ENCODE data around the gene FRMD8. TPM values are rescaled to one million over a fixed set of nuclear protein-coding genes. Genes with fewer than 3 reads are reported as not detected.

FRMD8 gene
- total and polyA plus RNA-seq, 9 donors, result 4.3 to 41.7 (median 25.2) TPM

DNA sequence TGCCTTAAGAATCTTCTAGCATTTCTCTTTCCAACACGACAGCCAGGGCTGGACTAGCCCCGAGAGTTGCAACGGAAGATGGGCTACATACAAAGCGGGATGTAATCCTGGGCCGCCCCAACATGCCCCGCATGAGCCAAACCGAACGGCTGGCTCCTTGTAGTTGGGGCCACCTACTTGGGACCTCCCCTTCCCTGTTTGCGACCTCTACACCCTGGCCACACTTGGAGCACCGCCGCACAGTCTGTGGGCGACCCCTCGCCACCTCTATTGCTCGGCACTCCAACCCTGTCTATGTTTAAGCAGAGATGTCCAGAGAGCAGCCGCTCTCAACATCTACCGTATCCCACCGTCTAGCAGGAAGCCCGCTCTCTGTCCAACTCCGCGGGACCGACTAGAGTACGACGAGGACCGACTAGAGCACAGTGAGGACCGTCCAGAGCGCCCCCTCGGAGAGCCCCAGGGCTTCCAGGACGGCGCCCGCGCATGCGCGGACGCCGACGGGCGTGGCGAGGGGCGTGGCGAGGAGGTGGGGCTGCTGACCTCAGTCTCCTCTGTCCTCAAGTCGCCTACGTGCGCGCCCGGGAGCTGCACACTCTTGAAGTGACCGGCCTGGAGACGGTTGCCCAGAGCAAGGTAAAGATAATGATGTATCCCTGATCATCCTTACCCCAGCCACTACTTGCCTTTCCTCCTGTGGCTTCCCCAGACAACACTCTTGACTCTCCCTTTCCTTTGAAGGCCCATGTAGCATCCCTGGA lies 68.4 kb downstream of the FRMD8 start:
- Histone ChIP-seq H3K27ac (peak overlapping the region; percentile 81 to 88), H3K36me3 (no peaks in the 10 kb centered on the region), H3K27me3 (no peaks in the 10 kb centered on the region), H3K4me1 (ENCODE audit: insufficient read depth) (peaks cover 11% of the 10 kb centered on the region), H3K9me3 (no peaks in the 10 kb centered on the region), H3K4me3 (peak overlapping the region; percentile 51)
- TF ChIP-seq POLR2A (IDR thresholded peaks at IDR 0.05), result peak; percentile 89
- TF ChIP-seq, protein P1, sequence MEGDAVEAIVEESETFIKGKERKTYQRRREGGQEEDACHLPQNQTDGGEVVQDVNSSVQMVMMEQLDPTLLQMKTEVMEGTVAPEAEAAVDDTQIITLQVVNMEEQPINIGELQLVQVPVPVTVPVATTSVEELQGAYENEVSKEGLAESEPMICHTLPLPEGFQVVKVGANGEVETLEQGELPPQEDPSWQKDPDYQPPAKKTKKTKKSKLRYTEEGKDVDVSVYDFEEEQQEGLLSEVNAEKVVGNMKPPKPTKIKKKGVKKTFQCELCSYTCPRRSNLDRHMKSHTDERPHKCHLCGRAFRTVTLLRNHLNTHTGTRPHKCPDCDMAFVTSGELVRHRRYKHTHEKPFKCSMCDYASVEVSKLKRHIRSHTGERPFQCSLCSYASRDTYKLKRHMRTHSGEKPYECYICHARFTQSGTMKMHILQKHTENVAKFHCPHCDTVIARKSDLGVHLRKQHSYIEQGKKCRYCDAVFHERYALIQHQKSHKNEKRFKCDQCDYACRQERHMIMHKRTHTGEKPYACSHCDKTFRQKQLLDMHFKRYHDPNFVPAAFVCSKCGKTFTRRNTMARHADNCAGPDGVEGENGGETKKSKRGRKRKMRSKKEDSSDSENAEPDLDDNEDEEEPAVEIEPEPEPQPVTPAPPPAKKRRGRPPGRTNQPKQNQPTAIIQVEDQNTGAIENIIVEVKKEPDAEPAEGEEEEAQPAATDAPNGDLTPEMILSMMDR (IDR thresholded peaks at IDR 0.05), result no peak
- WGBS, 3 donors, result 1 to 2% (median 1%) methylated on average over 46 to 47 of the region's 47 CpGs
- DNase-seq, result peak; percentile 91 to 93 (median 92)
- intact Hi-C loops (cut with DNase I), result no loop called here

DNA sequence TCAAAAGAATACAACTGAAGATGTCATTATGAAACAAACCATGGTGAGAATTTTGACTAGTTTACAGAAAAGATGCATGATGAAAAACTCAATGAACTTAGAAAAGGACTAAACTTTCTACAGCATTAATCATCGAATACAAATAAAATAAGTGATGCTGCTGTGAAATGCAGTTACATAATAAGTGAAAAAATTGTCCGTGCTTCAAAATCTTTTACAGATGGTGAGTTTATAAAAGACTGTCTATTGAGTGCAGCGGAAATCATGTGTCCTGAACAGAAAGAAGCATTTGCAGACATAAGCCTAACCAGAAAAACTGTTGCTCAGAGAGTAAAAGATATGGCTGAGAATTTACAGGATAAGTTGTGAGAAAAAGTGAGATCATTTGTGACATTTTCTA lies 70.0 kb downstream of the FRMD8 start:
- no peaks in the 10 kb centered on the region for H3K36me3 ChIP-seq
- no peaks in the 10 kb centered on the region for H3K9me3 ChIP-seq
- no peak for DNase-seq
- no peak overlapping the region for H3K4me3 ChIP-seq
- TF ChIP-seq EP300 (IDR thresholded peaks at IDR 0.05), result no peak
- TF ChIP-seq, protein P1 (IDR thresholded peaks at IDR 0.05), result no peak
- no peak for TF ChIP-seq POLR2A (IDR thresholded peaks at IDR 0.05)
- peaks cover 11% of the 10 kb centered on the region for H3K4me1 ChIP-seq (ENCODE audit: insufficient read depth)
- 92 to 93% (median 93%) methylated on average over 3 of the region's 3 CpGs for WGBS, 3 donors
- H3K27me3 ChIP-seq, result no peaks in the 10 kb centered on the region
- H3K27ac ChIP-seq, result no peak overlapping the region
- intact Hi-C loops (cut with DNase I), result no loop called here

DNA sequence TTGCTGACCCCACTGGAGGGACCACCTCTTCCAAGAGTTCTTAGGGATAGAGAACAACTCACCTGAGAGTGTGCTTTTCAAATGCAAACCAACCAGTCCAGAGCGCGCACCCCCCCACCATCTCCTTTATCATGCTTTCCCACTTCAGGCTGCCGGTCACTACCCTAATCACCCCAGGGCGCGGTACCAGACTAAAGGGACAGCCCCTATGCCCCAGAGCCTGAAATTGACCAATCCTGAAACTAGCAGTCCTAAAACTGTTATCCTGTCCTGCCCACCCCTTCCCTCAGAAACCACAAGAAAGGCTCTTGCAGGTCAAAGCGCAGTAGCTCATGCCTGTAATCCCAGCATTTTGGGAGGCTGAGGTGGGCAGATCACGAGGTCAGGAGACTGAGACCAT lies 73.1 kb downstream of the FRMD8 start:
- TF ChIP-seq EP300 (IDR thresholded peaks at IDR 0.05) (no peak), POLR2A (IDR thresholded peaks at IDR 0.05) (no peak)
- TF ChIP-seq, protein P1 (IDR thresholded peaks at IDR 0.05), result no peak
- no peaks in the 10 kb centered on the region for H3K36me3 ChIP-seq
- DNase-seq, result peak in 3 of 5 donors; percentile 8 to 27 (median 18)
- H3K4me1 ChIP-seq (ENCODE audit: insufficient read depth), result peaks cover 7% of the 10 kb centered on the region
- WGBS, 3 donors, result 86 to 95% (median 90%) methylated on average over 7 of the region's 7 CpGs
- no peak overlapping the region for H3K4me3 ChIP-seq
- H3K9me3 ChIP-seq, result no peaks in the 10 kb centered on the region
- no peak overlapping the region for H3K27ac ChIP-seq
- intact Hi-C loops (cut with DNase I), result no loop called here
- no peaks in the 10 kb centered on the region for H3K27me3 ChIP-seq

MicroRNAs within 50 kb of the gene (microRNA counts, 767-probe panel; counts per million panel counts)
- 1,810 counts per million, percentile 80 among the panel's probes with 10 or more counts for microRNA hsa-miR-612

Small RNA genes lying within 50 kb of the gene (small RNA-seq; reads per million reads assigned to genes)
- gene RF01684, result not detected

Other genes with a start within 250 kb of the FRMD8 start
- not detected for gene SPDYC, start 216.4 kb upstream of the FRMD8 start, total RNA-seq
- gene SPDYC, start 216.4 kb upstream of the FRMD8 start, polyA plus RNA-seq, result under 1 TPM in 1 of 2 donors, not detected in 1; 0.07 TPM
- 100 to 1,000 TPM in 6 of 7 donors, 10 to 100 TPM in 1; 99.0 to 178 (median 128) TPM for gene CAPN1, start 204.7 kb upstream of the FRMD8 start, total RNA-seq
- 10 to 100 TPM; 20.0 to 67.4 TPM for gene CAPN1, start 204.7 kb upstream of the FRMD8 start, polyA plus RNA-seq
- gene POLA2, start 124.7 kb upstream of the FRMD8 start, total RNA-seq, result 10 to 100 TPM in 3 of 7 donors, 1 to 10 TPM in 4; 4.5 to 10.4 (median 8.6) TPM
- 10 to 100 TPM in 1 of 2 donors, 1 to 10 TPM in 1; 8.6 to 13.3 TPM for gene POLA2, start 124.7 kb upstream of the FRMD8 start, polyA plus RNA-seq
- gene CDC42EP2, start 71.8 kb upstream of the FRMD8 start, total RNA-seq, result 10 to 100 TPM; 13.7 to 46.9 (median 20.1) TPM
- 1 to 10 TPM in 1 of 2 donors, under 1 TPM in 1; 0.48 to 8.0 TPM for gene CDC42EP2, start 71.8 kb upstream of the FRMD8 start, polyA plus RNA-seq
- 10 to 100 TPM; 49.7 to 99.1 (median 85.4) TPM for gene DPF2, start 52.8 kb upstream of the FRMD8 start, total RNA-seq
- gene DPF2, start 52.8 kb upstream of the FRMD8 start, polyA plus RNA-seq, result 10 to 100 TPM; 52.0 to 78.4 TPM
- under 1 TPM in 6 of 7 donors, not detected in 1; 0.11 to 0.72 (median 0.34) TPM for gene TIGD3, start 31.9 kb upstream of the FRMD8 start, total RNA-seq
- under 1 TPM in 1 of 2 donors, not detected in 1; 0.31 TPM for gene TIGD3, start 31.9 kb upstream of the FRMD8 start, polyA plus RNA-seq
- 1 to 10 TPM; 3.2 to 8.7 (median 4.6) TPM for gene SLC25A45, start 4.0 kb upstream of the FRMD8 start, total RNA-seq
- 1 to 10 TPM; 2.7 to 3.4 TPM for gene SLC25A45, start 4.0 kb upstream of the FRMD8 start, polyA plus RNA-seq
- gene NEAT1, start 36.2 kb downstream of the FRMD8 start, total RNA-seq, result 100 to 1,000 TPM; 175 to 850 (median 372) TPM
- gene NEAT1, start 36.2 kb downstream of the FRMD8 start, polyA plus RNA-seq, result 100 to 1,000 TPM; 216 to 268 TPM
- gene MALAT1, start 112.4 kb downstream of the FRMD8 start, total RNA-seq, result over 10,000 TPM in 4 of 7 donors, 1,000 to 10,000 TPM in 3; 4,813 to 13,132 (median 10,519) TPM
- 100 to 1,000 TPM; 396 to 616 TPM for gene MALAT1, start 112.4 kb downstream of the FRMD8 start, polyA plus RNA-seq
- 100 to 1,000 TPM in 1 of 7 donors, 10 to 100 TPM in 6; 59.0 to 118 (median 96.2) TPM for gene SCYL1, start 138.4 kb downstream of the FRMD8 start, total RNA-seq
- 10 to 100 TPM; 11.7 to 71.6 TPM for gene SCYL1, start 138.4 kb downstream of the FRMD8 start, polyA plus RNA-seq
- gene LTBP3, start 171.7 kb downstream of the FRMD8 start, total RNA-seq, result 100 to 1,000 TPM; 143 to 292 (median 198) TPM
- 100 to 1,000 TPM in 1 of 2 donors, 10 to 100 TPM in 1; 35.9 to 130 TPM for gene LTBP3, start 171.7 kb downstream of the FRMD8 start, polyA plus RNA-seq
- 10 to 100 TPM; 26.6 to 59.5 (median 39.2) TPM for gene ZNRD2, start 183.8 kb downstream of the FRMD8 start, total RNA-seq
- 10 to 100 TPM in 1 of 2 donors, 1 to 10 TPM in 1; 2.3 to 61.8 TPM for gene ZNRD2, start 183.8 kb downstream of the FRMD8 start, polyA plus RNA-seq
- gene FAM89B, start 185.9 kb downstream of the FRMD8 start, total RNA-seq, result 10 to 100 TPM; 41.0 to 74.0 (median 53.3) TPM
- 10 to 100 TPM in 1 of 2 donors, 1 to 10 TPM in 1; 1.9 to 47.8 TPM for gene FAM89B, start 185.9 kb downstream of the FRMD8 start, polyA plus RNA-seq
- 10 to 100 TPM; 21.7 to 63.0 (median 40.3) TPM for gene EHBP1L1, start 189.4 kb downstream of the FRMD8 start, total RNA-seq
- gene EHBP1L1, start 189.4 kb downstream of the FRMD8 start, polyA plus RNA-seq, result 10 to 100 TPM; 24.5 to 42.4 TPM
- gene KCNK7, start 209.2 kb downstream of the FRMD8 start, total RNA-seq, result 1 to 10 TPM in 3 of 7 donors, under 1 TPM in 4; 0.65 to 4.0 (median 0.95) TPM
- gene KCNK7, start 209.2 kb downstream of the FRMD8 start, polyA plus RNA-seq, result 1 to 10 TPM in 1 of 2 donors, not detected in 1; 1.5 TPM
- 10 to 100 TPM; 23.2 to 51.9 (median 46.0) TPM for gene MAP3K11, start 227.6 kb downstream of the FRMD8 start, total RNA-seq
- gene MAP3K11, start 227.6 kb downstream of the FRMD8 start, polyA plus RNA-seq, result 10 to 100 TPM in 1 of 2 donors, 1 to 10 TPM in 1; 6.7 to 27.9 TPM
- gene PCNX3, start 229.1 kb downstream of the FRMD8 start, total RNA-seq, result 10 to 100 TPM; 10.6 to 42.1 (median 28.2) TPM
- gene PCNX3, start 229.1 kb downstream of the FRMD8 start, polyA plus RNA-seq, result 10 to 100 TPM in 1 of 2 donors, 1 to 10 TPM in 1; 3.3 to 14.8 TPM

Measured in ovary (tissue), 9 donors.